Skin of body (tissue), 2 donors: ENCODE measurements around the gene THADA. TPM values are rescaled to one million over a fixed set of nuclear protein-coding genes. Genes with fewer than 3 reads are reported as not detected.

Source experiments
- DNase-seq: peaks from one replicate; lab custom pipeline; 2025; lab: John Stamatoyannopoulos, UW
- total RNA-seq: library from RNA; depleted of rRNA; stranded (reverse); fragments of >200 nt; gene quantifications from one replicate; pipeline ENCODE4 v1.2.3, GENCODE V29; 2014

The THADA gene
- total RNA-seq, 1 donor from 2014 or later: 43.2 TPM

DNA sequence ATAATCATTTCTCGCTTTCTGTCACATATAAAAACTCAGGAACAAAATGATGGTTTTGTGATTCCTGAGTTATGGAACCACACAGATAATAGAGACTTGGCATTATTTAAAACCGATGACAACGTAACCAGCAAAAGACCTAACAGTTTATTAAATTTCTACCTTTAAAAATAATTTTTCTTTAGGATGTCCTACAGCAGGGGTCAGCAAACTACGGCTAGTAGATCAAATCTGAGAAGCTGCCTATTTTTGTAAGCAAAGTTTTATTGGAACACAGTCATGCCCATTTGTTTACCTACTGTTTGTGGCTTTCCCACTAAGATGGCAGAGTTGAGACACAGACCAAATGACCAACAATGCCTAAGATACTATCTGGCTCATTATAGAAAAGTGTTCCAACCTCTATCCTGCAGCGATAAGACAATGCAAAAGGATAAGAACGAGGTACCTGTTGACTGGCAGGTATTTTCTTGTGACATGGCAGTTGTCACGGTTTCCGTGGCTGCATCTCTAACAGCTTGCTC lies 316.5 kb downstream of the THADA start:
- DNase-seq: no peak

DNA sequence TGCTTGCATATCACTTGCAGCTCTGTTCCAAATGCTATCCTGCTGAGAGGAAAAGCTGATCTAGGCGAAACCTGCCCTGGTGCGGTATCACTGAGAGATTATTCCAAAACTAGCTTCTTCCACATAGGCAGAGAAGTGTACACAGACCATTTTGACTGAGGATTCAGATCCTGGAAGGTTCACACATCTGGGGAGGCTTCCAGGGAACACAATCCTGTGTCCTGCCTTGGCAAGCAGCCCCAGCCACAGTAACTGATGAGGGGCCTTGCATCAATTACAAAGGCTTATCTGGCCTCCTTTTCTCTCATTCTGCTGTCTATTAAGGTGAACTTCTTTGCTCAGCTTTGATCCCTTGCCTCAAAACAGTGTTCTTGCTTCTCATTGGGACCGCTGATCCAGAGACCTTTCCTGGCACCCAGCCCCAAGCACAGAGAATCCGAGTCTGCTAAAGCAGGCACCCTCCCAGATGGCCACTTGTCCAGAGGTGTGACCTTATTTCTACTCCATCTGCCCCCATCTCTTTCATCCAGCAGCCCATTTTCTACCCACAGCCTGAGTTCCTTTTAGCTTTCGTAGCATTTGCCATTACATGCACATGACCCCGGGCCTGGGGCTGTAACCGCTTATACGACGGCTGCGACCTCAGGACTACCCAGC lies 317.1 kb downstream of the THADA start:
- DNase-seq: no peak

DNA sequence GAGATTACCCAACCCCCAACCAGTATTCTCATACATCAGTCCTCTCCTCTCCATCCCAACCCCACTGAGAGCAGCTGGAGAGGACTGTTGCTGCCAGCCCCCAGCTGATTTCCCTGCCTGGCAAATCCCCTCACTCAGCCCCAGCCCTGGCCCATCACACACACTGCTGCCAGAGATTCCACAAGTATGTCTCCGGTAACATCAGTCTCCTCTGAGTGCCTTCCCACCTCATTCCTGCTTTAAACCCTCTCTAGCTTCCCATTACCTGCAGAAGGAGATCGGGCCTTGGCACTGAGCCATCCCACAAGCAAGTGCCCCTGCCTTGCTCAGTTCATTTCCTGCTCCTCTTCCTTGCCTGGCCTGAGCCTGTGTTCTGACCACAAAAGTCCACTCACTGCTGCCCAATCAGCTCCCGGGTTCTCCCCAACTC lies 318.9 kb downstream of the THADA start:
- no peak for DNase-seq

DNA sequence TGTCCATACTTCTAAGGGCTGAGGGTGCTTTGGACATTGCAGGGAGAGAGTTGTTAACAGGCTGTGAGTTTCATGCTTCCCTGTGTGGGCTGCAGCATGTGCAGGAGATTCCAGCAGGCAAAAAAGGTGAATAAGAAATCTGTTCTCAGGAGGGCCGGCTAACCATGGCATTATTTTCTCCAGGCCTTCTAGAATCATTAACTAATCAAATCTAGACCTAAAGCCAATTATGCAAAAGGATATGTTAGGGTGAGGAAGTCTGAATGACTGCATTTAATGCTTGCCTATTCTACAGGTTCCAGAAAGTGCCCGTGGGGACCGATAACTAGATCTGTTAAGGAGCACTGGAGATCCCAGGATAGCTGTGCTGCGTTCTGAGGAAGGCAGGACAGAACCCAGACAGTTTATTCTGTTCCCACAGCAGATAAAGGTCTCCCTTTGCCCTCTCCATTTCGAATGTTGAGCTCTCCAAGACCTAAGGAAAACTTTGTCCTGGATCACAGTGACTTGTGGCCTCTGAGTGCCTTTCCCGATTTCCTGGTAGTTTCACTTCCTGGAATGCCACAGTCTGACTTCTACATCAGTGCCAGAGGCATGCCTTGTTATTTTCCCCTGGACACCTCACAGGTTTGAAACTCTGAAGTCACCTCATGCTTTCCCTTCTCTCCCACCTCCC lies 319.4 kb downstream of the THADA start:
- no peak for DNase-seq

DNA sequence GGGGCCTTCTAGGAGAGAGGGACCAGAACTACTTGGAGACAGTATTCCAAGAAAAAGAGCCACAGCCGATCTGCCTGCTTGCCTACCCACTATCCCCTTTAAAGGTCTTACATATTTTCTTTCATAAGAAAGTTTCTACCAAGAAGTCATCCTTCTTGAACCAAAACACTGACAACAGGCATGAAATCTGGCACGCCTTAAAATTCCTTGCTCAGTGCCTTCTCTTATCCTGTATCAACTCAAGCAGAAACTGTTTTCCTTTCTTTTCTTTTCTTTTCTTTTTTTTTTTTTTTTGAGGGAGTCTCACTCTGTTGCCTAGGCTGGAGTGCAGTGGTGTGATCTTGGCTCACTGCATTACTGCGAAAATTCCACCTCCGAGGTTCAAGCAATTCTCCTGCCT lies 321.1 kb downstream of the THADA start:
- no peak for DNase-seq

DNA sequence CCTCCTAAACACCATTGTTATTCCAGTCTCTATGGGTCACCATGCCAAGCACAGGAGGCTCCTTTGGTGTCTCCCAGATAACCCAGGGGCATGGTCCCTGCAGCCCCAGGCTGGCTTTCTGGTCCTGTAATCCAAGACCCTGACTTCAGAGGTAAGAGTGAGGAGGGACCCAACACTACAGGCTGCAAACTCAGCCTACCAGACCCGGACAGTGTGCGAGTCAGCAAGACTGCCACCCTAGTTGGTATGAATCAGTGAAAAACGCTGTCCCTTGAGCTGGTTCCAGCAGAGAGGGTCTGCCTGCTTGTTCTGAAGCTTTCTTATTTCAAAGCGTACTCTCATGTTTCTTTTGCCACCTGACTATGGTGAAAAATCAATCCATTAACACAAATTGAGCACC lies 321.8 kb downstream of the THADA start:
- DNase-seq: no peak

DNA sequence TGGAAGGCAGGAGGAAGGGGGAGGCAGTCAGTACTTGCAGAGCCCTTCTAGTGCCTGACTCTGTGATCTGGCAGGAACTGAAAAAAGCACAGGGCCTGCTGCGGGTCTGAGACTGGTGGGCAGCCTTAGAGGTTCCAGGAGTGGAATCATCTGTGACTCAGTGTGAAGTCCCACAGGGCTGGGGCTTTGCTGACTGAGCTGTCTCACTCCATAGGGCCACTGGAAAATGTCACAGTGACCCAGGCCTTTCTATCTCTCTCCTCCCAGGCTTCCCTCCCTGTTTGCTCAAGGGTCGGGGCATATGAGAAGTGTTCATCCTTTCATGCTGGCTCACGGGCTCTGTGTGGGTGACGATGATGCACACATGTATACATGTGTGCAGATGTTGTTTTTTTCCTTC lies 322.3 kb downstream of the THADA start:
- no peak for DNase-seq

DNA sequence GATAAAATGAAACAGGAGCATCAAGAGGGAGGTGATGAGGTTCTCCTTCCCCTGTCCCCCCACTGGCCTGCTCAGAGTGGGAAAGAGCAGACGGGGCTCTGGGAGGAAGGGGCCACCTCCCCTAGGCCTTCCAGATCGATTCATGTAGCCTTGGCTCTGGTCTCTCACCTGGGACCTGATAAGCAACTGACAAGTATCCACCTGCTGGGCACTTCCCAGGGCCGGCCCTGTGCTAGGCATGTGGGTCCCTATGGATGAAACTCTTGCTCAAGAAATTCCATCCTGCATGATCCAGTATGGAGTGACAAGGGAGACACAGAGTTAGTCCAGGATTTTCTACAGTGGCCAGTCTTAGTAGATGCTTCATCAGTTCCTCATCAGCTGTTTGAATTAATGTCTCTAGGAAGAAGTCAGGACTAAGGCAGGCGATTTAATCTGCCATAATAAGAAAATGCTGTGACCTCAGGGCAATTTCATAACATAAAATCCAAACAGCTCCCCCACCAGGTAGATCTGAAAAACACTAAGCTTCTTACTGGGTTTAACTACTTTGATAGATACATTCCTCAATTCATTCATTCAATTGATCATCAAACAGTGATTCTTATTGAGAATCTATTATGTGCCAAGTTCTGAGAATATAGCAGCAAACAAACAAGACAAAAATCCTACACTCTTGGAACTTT lies 324.8 kb downstream of the THADA start:
- DNase-seq: no peak

DNA sequence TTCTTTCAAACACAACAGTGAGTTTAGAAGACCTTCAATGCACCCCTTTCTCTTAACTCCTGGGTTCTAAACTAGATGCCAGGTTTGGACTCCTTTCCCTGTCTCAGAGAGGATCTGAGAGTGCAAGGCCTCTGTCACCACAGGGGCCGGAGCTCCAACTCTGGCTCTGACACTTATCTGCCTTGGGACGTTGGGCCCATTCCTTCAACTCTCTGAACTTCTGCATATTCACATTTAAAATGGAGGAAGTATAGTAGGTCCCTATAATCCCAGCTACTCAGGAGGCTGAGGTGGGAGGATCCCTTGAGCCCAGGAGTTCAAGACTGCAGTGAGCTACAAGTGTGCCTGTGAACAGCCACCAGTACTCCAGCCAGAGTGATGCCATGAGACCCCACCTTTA lies 325.4 kb downstream of the THADA start:
- DNase-seq: no peak

DNA sequence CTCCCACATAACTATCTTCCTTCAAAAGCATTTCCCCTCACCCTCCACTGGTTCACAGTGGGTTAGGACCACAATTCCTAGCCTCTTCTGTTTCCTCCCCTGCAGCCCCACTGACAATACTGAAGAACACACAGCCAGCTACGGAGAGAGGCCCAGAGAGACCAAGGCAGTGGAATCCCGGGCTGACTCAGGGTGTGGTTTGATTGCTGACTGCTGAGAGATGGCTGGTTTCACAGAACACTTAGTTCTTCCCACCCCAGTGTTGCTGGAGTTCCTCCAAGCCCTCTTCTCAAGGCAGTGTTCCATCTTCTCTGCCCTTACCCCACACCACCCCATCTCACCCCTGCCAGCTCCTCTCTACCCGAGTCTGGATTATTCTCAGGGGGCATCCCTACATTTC lies 326.1 kb downstream of the THADA start:
- peak; percentile 47 for DNase-seq

DNA sequence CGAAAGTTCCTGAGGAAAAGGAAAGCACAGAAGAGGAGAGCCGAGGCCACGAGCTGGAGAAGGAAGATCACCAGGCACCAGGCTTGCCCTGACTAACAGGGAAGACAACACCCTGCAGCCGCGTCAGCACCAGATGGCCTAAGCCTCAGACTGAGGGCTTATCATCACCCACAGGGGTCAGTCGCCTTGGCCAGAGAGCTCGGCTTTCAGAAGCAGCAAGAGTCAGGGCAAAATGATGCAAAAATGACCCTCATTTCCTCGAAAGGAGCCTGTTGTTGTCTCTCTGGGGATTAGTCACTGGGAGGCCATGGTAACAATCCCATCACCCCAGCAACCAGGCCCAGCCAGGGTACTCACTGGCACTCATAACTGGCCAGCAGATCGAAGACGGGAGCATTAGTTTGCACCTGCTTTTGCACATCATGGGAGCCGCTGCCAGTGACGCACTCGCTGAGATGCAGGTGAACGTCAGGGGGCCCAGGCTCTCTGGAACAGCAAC lies 326.7 kb downstream of the THADA start:
- no peak for DNase-seq

DNA sequence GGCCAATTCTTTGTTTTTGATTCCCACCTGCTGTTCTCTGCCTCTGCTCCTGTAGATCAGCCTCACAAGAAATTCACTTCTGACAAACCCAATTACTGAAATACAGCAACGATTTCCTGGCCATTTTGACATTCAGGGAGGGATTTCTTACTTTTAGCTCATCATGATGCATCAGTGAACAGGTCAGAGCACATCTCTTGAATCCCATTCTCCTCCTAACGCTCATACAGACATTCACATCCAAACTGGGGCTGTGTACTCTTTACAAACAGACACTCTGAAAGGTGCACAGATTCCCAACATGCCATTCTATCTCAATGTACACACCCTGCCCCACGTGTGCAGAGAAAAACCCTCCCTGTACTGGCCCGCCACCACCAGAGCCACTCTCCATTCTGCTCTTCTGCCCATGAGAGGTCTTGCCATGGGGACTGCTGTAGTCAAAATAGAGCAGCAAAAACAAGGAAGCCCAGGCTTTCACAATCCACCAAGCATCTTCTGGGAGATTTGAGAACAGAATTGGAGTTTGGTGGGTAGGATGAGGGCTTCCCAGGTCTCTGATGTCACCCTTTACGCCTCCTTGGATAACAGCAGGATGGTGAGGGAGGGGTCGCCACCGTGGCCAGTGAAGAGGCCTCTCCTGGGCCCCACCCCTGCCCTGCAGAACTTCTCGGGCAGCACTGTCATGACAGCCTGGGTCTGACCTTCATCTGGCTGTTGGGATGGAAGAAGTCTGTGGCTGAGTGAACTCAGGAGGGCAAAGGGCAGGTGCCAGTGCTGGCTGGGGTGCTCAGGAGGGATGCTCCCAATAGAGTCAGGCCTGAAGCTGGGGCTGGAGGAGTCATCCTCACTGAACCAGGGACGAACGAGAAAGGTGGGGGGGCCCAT lies 327.5 kb downstream of the THADA start:
- DNase-seq: no peak

DNA sequence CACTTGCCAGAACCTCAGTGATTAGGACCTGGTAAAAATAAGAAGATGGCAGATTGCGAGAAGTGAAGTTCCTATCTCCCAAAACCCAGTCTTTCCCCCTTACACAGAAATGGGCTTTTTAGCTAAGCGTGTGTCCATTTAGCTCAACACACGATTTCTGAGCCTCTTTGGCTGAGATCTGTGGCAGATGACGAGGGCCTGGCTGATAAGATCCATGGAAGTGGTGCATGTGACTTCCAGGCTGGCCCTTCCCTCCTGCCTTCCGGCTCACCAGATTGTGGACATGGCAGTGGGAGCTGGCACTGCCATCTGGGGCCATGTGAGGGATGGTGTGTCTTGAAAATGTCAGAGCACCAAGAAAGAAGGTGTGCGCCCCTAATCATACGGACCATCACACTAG lies 328.5 kb downstream of the THADA start:
- DNase-seq: no peak

DNA sequence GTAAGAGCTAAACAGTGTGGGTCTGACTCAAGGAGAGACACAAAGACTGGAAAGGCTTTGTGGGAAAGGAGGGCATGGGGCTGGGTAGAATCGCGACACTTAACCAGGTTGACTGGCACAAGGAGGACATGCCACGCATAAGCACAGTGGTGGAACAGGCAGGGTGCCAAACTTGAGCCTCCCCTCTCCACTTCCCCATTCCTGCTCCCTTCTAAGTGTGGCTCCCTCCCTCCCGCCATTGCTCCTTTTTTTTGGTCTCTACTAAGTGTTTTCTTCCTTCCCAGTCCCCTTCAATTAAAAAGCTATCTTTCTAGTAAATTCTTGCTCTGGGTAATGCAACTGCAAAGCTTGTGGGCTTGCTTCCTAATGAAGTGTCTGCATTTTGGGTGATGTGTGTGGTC lies 329.1 kb downstream of the THADA start:
- DNase-seq: no peak

DNA sequence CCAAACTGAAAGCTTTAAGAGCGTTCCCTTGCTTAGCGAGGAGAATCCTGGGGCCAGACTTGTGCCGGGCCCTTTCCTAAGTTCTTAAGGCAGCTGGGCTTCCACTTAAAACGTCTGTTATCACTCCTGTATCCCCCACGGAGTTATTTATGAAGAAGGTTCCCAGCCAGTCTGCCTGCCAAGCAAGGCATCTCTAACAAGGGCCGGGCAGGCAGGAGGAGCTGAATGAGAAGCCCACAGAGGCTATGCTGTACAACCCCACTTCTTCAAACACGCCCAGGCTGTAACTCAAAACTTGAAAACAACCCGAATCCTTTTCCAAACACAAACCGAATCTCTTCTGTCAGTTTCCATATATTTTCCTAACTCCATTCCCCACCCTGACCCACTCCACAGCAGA lies 330.4 kb downstream of the THADA start:
- DNase-seq: peak; percentile 58

DNA sequence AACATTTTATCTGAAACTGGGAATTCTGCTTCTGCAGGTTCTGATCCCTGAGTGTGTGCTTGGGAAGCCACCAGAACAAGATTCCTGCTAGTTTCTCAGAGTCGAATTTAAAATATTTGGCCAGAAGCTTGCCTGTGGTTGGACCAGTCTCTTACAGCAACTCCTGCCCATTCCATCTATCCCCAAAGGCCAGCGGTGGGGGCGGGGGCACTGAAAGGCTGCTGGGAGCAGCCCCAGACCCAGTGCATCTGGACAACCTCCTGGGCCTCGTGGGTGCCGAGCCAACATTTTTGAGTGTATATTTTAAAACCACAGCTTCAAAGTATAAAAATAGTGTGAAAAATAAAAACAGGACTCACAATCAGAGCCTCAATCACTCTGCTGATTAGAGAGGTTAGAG lies 330.8 kb downstream of the THADA start:
- no peak for DNase-seq

DNA sequence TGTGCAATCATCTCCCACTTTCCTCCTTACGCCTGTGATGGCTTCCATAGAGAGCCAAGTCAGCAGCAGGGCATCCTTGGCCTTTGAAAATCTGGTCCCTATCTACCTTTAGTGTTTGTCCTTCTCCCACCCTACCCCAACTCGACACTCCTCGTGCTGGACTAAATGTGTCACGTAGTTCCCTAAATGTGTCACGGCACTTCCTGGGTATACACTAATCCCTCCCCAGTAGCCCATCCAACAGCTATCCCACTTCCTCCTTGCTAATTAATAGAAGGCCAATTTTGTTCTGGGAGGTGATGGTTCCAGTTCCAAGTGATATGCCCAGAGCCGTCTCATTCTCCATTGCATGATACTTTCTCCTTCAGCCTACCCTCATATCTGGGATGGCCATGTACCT lies 332.9 kb downstream of the THADA start:
- DNase-seq: no peak

DNA sequence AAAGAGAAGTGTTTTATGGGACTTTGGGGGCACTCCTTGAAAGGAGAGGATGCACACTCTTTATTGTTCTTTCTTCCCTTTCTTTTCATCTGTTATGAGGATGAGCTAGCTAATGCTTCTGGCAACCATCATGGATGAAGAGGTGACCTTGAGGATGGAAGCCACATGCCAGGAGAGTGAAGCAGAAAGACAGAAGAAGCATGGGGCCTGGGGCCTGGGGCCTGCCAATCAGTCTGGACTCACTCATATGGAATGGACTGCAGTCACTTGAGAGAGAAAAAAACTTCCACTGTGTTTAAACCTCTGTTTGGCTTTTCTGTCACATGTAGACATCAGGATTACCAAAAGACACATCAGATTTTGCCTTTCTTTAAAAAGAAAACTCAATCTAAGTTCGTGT lies 333.6 kb downstream of the THADA start:
- no peak for DNase-seq

DNA sequence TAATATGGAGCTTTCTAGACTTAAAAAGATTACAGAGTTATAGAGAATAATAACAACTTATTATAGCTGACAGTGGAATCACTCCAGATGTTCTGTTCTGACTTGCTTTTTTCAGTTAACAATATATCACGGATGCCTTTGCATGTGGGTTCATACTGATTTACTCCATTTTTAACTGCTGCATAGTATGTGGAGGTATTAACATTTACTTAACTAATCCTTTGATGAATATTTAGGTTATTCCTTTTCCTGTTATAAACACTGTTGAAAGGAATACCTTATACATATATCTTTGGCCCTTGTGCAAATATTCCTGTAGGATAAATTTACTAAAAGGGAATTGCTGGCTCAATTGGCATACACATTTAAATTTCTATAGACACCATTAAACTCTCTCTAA lies 336.3 kb downstream of the THADA start:
- no peak for DNase-seq

DNA sequence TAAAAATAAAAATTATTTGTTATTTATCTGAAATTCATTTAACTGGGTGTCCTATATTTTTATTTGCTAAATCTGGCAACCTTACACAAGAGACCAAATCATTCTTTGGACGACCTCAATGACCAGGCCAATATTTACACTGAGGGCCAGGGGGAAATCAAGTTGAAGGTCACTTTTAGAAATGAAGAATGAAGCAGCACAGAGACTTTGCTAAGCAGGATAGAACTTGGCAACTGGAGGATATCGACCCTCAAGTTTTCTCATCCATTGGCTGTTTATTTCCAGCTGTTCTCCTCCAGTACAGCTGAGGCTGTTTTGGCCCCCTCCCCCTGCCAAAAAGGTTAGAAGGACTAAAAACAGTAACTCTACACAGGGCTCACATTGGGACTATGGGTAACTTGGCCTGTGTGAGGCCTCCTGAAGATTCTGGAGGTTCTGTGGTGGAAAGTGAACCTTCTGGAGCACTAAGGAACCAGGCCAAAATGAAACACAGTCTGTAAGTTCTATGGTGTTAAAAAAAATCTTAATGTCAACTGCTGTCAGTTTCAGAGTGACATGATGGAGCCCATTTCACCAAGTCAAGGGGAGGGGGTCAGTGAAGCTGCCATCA lies 337.2 kb downstream of the THADA start:
- DNase-seq: no peak
